Stomach (tissue), 9 donors: ENCODE measurements around the gene NTM. TPM values are rescaled to one million over a fixed set of nuclear protein-coding genes. Genes with fewer than 3 reads are reported as not detected.

ENCODE experiments used
- DNase-seq, 2 donors: peaks; one replicate each; pipeline versions ENCODE4 v3.0.0 to v3.0.0-alpha.2; 2013 to 2019
- H3K27ac ChIP-seq, 5 donors: fragments of 200-600 bp in 4 of 5; sonication (generic) in 4 of 5; one replicate each; pipeline ENCODE4 v1.5.1; 2013 to 2019; ENCODE audit warnings: mild to moderate bottlenecking in 1 of 5, moderate library complexity in 1 of 5
- H3K27me3 ChIP-seq, 3 donors: fragments of 200-600 bp; sonication (generic); one replicate each; pipeline ENCODE4 v1.5.1; 2017 to 2019; ENCODE audit warnings: mixed run types in 1 of 3
- H3K36me3 ChIP-seq, 4 donors: fragments of 200-600 bp; sonication (generic); 1 replicate in 3 of 4; 2 replicates in 1 of 4; pipeline ENCODE4 v1.5.1; 2016 to 2019
- H3K4me1 ChIP-seq, 4 donors: fragments of 200-600 bp; sonication (generic); one replicate each; pipeline ENCODE4 v1.5.1; 2016 to 2019
- H3K4me3 ChIP-seq, 4 donors: fragments of 200-600 bp; sonication (generic) in 3 of 4; one replicate each; pipeline ENCODE4 v1.5.1; 2016 to 2019; ENCODE audit warnings: mild to moderate bottlenecking in 1 of 4
- H3K9me3 ChIP-seq, 4 donors: fragments of 200-600 bp; sonication (generic); one replicate each; pipeline ENCODE4 v1.5.1; 2016 to 2019
- EP300 ChIP-seq: sonication (generic); formaldehyde crosslinking; IDR thresholded peaks from one replicate; pipeline ENCODE4 v1.6.1; 2017; ENCODE audit warnings: antibody characterized with exemption
- POLR2A ChIP-seq, 4 donors: fragments of 450-650 bp; IDR thresholded peaks; one replicate each; pipeline ENCODE4 v1.6.1; 2016; ENCODE audit warnings: antibody characterized with exemption in 4 of 4, control low read depth in 2 of 4, mild to moderate bottlenecking in 1 of 4, moderate library complexity in 1 of 4
- POLR2AphosphoS5 ChIP-seq, 3 donors: sonication (generic); formaldehyde crosslinking; IDR thresholded peaks; one replicate each; pipeline ENCODE4 v1.6.1; 2016; ENCODE audit warnings: antibody characterized with exemption in 3 of 3
- WGBS, 5 donors: extraction: QIAGEN DNeasy Blood & Tissue Kit in 3 of 5; methylation state at CpG; one replicate each; pipeline versions ENCODE4 v1.1.5 to v1.1.7; 2013 to 2018; 5-methylcytosine and 5-hydroxymethylcytosine counted together
- intact Hi-C: fragments of 100-400 bp; cut with DNase I; formaldehyde crosslinking; loops from one replicate; pipeline ENCODE4 v1.15.1; 2023; ENCODE audit warnings: low total_unique reads
- polyA plus RNA-seq, 3 donors: library from polyadenylated mRNA; stranded (reverse); fragments of 200-250 nt; gene quantifications; one replicate each; pipeline ENCODE4 v1.2.3, GENCODE V29; 2013
- total RNA-seq, 5 donors: library from RNA; depleted of rRNA; stranded (reverse); fragments of >200 nt; gene quantifications; one replicate each; pipeline versions ENCODE4 v1.1.0 to v1.2.3, GENCODE V29; 2014 to 2016
- TF ChIP-seq, protein P1 (sequence below), 7 experiments: fragments of 450-650 bp in 4 of 7; fragments of 200-600 bp in 3 of 7; sonication (generic) in 3 of 7; IDR thresholded peaks; one replicate each; pipeline ENCODE4 v1.5.1; 2016 to 2019; ENCODE audit warnings: antibody characterized with exemption in 7 of 7, control low read depth in 2 of 7, mild to moderate bottlenecking in 1 of 7
- donor health status: healthy with polysubstance abuse.
- donor health status: Bipolar disorder and iron deficiency.
- donor health status: healthy.

Gene NTM
- total and polyA plus RNA-seq, 8 donors = 0.50 to 8.4 (median 1.3) TPM; not detected in 3

DNA sequence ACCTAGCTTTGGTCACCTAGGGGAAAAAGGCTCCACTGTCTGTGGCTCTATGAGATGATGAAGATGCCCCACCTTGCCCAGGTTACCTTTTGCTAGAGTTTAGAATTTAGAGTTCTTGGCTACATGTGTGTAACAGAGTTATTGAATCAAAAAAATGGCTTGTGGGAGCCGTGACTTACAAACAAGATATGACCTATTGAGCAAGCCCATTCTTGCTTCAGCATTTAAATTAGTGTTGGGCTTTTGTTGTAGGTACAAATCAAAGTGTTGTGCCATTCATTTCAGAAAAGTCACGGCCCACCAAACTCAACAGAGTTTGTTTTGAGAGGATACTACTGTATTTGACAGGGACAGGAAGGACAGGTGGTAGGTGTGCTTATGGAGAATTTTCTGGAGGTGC is 768.8 kb downstream of the NTM start:
- intact Hi-C loops = no loop called here
- no peak for DNase-seq
- TF ChIP-seq, protein P1, sequence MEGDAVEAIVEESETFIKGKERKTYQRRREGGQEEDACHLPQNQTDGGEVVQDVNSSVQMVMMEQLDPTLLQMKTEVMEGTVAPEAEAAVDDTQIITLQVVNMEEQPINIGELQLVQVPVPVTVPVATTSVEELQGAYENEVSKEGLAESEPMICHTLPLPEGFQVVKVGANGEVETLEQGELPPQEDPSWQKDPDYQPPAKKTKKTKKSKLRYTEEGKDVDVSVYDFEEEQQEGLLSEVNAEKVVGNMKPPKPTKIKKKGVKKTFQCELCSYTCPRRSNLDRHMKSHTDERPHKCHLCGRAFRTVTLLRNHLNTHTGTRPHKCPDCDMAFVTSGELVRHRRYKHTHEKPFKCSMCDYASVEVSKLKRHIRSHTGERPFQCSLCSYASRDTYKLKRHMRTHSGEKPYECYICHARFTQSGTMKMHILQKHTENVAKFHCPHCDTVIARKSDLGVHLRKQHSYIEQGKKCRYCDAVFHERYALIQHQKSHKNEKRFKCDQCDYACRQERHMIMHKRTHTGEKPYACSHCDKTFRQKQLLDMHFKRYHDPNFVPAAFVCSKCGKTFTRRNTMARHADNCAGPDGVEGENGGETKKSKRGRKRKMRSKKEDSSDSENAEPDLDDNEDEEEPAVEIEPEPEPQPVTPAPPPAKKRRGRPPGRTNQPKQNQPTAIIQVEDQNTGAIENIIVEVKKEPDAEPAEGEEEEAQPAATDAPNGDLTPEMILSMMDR (IDR thresholded peaks at IDR 0.05) = no peak
- TF ChIP-seq POLR2A (IDR thresholded peaks at IDR 0.05) = no peak
- TF ChIP-seq EP300 = no peak

DNA sequence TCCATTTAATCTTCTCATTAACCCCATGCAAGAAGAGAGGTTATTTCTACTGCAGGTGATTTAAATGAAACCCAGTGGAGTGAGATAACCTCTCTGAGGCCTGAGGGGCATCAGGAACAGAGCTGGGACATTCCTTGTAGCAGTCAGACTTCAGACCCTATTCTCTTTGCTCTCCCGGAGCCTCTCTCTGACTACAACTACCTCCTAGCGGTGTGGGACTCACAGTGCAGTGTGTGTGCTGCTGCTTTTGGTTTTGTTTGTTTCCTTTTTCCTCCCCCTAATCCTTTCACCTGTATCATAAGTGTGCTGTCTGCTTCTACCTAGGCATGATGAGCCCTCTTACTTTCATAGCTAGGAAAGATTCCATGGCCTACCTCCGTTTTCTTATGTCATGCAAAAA is 769.6 kb downstream of the NTM start:
- TF ChIP-seq, protein P1 (IDR thresholded peaks at IDR 0.05) = no peak
- no peak for TF ChIP-seq POLR2AphosphoS5 (IDR thresholded peaks at IDR 0.05)
- TF ChIP-seq POLR2A (IDR thresholded peaks at IDR 0.05) = no peak
- TF ChIP-seq EP300 = no peak
- H3K9me3 ChIP-seq = no peaks in the 10 kb centered on the region
- no peaks in the 10 kb centered on the region for H3K4me1 ChIP-seq
- no peaks in the 10 kb centered on the region for H3K36me3 ChIP-seq
- intact Hi-C loops = no loop called here
- WGBS, 5 donors = 66 to 72% (median 71%) methylated on average over 3 of the region's 3 CpGs
- H3K4me3 ChIP-seq = no peak overlapping the region
- no peak for DNase-seq
- no peak overlapping the region for H3K27ac ChIP-seq
- peaks cover 0 to 6% (median 0%) of the 10 kb centered on the region in 3 donors for H3K27me3 ChIP-seq

More for the DNA sequence above, 768.8 kb downstream of the NTM start:
- 61 to 74% (median 64%) methylated on average over 2 of the region's 2 CpGs for WGBS, 5 donors
- Histone ChIP-seq H3K4me3 (no peak overlapping the region), H3K27me3 (peaks cover 0 to 6% (median 0%) of the 10 kb centered on the region in 3 donors), H3K9me3 (no peaks in the 10 kb centered on the region), H3K36me3 (no peaks in the 10 kb centered on the region), H3K27ac (no peak overlapping the region), H3K4me1 (no peaks in the 10 kb centered on the region)

DNA sequence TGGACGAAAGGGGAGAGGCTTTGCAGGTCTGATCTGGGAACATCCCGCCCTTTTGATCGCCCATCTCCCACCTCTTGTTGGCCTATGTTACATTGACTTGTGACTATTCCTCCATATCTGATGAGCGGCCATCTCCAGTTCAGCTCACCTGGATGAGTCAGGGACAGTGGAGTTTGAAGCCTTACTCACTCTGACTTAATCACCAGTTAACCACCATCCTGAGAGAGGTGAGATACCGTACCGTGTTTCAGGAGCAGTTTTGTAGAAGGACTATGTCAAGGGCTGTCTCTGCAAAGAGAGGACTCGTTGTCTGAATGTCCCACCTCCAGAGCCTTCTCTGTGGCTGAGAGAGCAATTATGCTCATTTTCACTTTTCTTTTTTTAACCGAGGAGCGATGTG is 771.7 kb downstream of the NTM start:
- H3K27me3 ChIP-seq = no peaks in the 10 kb centered on the region
- intact Hi-C loops = no loop called here
- H3K36me3 ChIP-seq = no peaks in the 10 kb centered on the region
- H3K9me3 ChIP-seq = no peaks in the 10 kb centered on the region
- DNase-seq = no peak
- no peak overlapping the region for H3K27ac ChIP-seq
- H3K4me1 ChIP-seq = no peaks in the 10 kb centered on the region
- WGBS, 5 donors = 87 to 93% (median 92%) methylated on average over 9 of the region's 9 CpGs
- no peak for TF ChIP-seq POLR2A (IDR thresholded peaks at IDR 0.05)
- TF ChIP-seq POLR2AphosphoS5 (IDR thresholded peaks at IDR 0.05) = no peak
- TF ChIP-seq EP300 = no peak
- TF ChIP-seq, protein P1 (IDR thresholded peaks at IDR 0.05) = no peak
- no peak overlapping the region for H3K4me3 ChIP-seq

DNA sequence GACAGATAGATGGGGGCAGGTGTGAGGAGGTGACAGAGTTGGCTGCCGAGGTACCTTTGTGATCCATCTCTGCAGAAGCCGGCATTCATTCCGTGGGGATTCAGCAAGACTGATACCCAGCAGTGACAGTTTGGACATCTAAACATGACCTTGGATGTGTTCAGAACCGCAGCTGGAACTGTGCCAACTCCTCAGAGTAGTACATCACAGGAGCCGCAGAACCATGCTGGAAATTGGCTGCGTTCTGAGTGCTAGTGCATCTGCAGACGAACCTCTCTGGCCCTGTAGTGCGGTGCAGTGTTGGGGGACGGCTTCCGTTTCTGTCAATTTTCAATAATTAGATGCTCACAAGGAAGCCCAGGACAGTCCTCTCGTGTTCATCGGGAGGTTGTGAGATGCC is 772.1 kb downstream of the NTM start:
- WGBS, 5 donors = 77 to 90% (median 82%) methylated on average over 12 of the region's 12 CpGs
- no peaks in the 10 kb centered on the region for H3K27me3 ChIP-seq
- no peak overlapping the region for H3K27ac ChIP-seq
- TF ChIP-seq EP300 (no peak), POLR2AphosphoS5 (IDR thresholded peaks at IDR 0.05) (no peak), POLR2A (IDR thresholded peaks at IDR 0.05) (no peak)
- TF ChIP-seq, protein P1 (IDR thresholded peaks at IDR 0.05) = no peak
- no peak overlapping the region for H3K4me3 ChIP-seq
- intact Hi-C loops = no loop called here
- no peaks in the 10 kb centered on the region for H3K36me3 ChIP-seq
- no peaks in the 10 kb centered on the region for H3K9me3 ChIP-seq
- DNase-seq = no peak
- no peaks in the 10 kb centered on the region for H3K4me1 ChIP-seq
